ENCODE results near the gene EIF4EBP3. TPM values are rescaled to one million over a fixed set of nuclear protein-coding genes. Genes with fewer than 3 reads are reported as not detected.
A peak's percentile ranks its signal among the peaks of the same experiment; 100 is the strongest.

The EIF4EBP3 gene
- total RNA-seq, 1 donor: 4.0 TPM

DNA sequence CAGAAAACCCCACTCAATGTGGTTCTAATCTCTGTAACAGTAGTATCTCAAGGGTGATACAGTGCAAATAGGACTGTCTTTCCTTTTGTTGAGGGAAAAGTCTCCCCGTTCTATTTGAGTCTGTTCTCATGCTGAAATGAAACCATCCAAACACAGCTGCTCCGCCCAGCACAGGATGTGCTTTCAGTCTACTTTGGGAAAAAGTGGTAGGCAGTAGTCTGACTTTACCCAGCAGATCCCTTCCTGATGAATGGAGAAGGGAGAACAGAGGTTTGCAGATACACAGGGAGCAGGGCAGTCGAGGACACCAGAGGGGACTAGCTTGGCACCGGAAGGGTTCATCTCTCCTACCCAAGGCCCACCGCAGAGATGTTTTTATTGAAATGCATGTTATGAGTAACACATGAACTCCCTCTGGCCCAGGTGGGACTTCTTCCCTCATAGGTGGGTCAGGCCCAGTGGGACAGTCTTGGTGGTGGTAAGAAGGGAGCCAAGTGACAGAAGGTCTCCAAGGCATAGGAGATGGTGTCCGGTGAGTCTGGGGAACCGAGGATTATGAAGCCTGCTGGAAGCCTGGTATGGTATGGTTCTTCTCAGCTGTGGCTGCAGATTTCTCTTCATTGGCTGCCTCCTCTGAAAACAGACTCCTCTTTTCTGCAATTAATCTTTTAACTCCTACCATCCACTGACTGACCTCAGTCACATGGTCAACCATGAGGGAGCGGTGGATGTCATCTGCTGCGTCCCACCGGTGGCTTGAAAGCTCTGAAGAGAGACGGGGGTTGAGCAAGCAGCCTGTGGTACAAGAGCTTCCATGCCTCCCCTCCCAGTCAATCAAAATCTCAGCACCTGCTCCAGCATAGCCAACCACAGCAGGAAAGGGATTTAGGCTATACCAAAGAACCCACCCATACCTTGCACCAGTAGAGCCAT, 3.0 kb downstream of the EIF4EBP3 start:
- Histone ChIP-seq H3K4me1 (ENCODE audit: insufficient read depth, low read length) (peaks cover 62% of the 10 kb centered on the region), H3K9me3 (ENCODE audit: low read depth, low read length) (no peaks in the 10 kb centered on the region), H3K27me3 (ENCODE audit: insufficient read depth, low read length) (no peaks in the 10 kb centered on the region), H3K4me3 (ENCODE audit: low read length) (no peak overlapping the region)

DNA sequence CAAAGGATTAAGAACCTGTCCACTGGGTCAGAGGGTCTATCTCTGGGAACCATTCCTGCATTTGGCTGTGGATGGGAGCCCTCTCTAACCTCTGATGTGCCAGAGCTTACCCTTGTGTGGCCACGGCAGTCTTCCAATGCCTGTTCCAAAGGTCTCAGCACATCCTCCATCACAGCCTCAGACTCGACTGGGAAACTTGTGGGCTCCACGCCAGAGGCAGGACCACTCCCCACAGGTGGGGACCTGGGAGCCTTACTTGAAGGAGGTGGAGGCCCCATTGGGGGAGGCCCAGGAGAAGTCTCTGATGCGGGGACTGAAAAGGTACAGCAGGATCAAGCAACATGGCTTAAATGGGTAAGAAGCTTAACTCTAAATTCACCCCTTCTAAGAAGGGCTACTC, 4.4 kb downstream of the EIF4EBP3 start:
- Histone ChIP-seq H3K27me3 (ENCODE audit: insufficient read depth, low read length) (no peaks in the 10 kb centered on the region), H3K4me3 (ENCODE audit: low read length) (no peak overlapping the region), H3K9me3 (ENCODE audit: low read depth, low read length) (no peaks in the 10 kb centered on the region), H3K4me1 (ENCODE audit: insufficient read depth, low read length) (peaks cover 66% of the 10 kb centered on the region)

DNA sequence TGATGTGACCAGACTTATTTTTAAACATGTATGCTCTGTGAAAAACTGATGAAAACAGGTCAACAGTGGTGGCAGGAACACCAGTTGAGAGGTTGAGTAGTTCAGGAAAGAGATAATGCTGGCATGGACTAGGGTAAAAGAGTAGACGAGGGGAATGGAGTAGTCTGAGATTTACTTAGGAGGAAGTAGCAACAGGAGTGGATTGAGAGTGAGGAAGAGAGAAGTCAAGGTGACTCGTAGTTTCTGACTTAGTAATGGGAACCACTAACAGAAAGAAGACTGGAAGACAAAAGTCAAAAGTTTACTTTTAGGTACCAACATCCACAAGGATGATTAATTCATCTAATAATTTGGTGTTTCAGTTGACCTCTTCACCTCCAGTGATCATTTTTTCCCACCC, 6.2 kb downstream of the EIF4EBP3 start:
- Histone ChIP-seq H3K4me1 (ENCODE audit: insufficient read depth, low read length) (peaks cover 58% of the 10 kb centered on the region), H3K27me3 (ENCODE audit: insufficient read depth, low read length) (no peaks in the 10 kb centered on the region), H3K9me3 (ENCODE audit: low read depth, low read length) (no peaks in the 10 kb centered on the region), H3K4me3 (ENCODE audit: low read length) (no peak overlapping the region)

DNA sequence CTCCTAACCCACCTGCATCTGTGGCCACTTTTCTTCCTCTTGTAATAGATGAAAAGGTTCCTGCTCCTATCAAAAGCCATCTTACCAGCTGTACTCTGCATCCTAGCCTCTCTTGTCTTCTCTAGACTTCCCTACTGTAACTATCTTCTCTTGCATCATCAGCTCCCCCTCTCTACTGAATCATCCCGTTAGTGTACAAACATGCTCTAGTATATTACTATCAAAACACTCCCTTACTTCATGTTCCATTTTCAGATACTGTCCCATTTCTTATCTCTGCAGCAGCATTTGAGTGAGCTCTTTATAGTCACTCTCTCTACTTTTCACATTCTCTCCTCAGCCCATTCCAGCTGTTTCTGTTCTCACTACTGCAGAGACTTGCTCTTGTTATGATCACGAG, 7.0 kb downstream of the EIF4EBP3 start:
- no peak overlapping the region for H3K4me3 ChIP-seq (ENCODE audit: low read length)

DNA sequence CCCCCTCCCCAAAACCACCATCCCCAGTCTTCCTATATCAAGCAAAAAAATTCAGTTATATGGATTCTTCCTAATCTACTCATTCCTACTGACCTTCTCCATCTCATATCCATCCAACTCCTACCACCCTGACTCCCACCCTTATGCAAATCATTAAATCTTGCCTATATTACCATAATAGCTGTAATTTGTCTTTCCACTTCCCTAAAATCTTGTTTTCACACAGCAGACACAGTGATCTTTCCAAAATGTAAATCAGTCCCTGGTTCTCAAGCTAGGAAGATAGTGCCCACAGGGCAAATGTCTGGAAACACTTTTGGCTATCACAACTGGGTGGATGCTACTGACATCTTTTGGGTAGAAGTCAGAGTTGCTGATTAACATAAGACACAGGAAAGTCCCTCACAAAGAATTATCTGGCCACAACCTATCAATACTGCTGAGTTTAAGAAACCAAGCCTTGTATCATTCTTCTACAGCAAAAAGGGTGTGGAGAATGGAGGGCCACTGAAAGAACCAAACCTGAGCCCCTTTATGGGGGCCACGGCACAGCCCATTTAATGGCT, 8.4 kb downstream of the EIF4EBP3 start:
- Histone ChIP-seq H3K9me3 (ENCODE audit: low read depth, low read length) (no peaks in the 10 kb centered on the region), H3K4me3 (ENCODE audit: low read length) (peak overlapping the region; percentile 73), H3K27me3 (ENCODE audit: insufficient read depth, low read length) (no peaks in the 10 kb centered on the region), H3K4me1 (ENCODE audit: insufficient read depth, low read length) (peaks cover 46% of the 10 kb centered on the region)

More for the DNA sequence above, 7.0 kb downstream of the EIF4EBP3 start:
- peaks cover 50% of the 10 kb centered on the region for H3K4me1 ChIP-seq (ENCODE audit: insufficient read depth, low read length)
- no peaks in the 10 kb centered on the region for H3K9me3 ChIP-seq (ENCODE audit: low read depth, low read length)
- no peaks in the 10 kb centered on the region for H3K27me3 ChIP-seq (ENCODE audit: insufficient read depth, low read length)

DNA sequence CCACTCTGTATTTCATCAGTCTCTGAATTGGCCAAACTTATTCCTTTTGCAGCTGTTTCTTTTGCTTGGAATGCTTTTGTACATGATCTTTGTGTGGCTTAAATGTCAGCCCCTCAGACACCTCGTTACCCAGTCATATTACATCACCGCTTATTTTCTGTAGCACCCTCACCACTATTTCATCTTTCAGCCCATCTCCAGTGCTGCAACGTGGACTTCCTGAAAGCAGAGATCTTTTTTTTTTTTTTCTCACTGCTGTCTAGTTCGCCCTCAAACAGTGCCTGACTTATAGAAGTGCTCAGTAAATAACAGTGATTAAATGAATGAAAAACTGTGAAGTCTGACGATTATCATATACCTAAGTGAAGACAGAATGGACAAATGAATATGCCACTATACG, 9.0 kb downstream of the EIF4EBP3 start:
- H3K4me3 ChIP-seq (ENCODE audit: low read length): peak overlapping the region; percentile 73
- H3K27me3 ChIP-seq (ENCODE audit: insufficient read depth, low read length): no peaks in the 10 kb centered on the region
- peaks cover 46% of the 10 kb centered on the region for H3K4me1 ChIP-seq (ENCODE audit: insufficient read depth, low read length)
- H3K9me3 ChIP-seq (ENCODE audit: low read depth, low read length): no peaks in the 10 kb centered on the region

DNA sequence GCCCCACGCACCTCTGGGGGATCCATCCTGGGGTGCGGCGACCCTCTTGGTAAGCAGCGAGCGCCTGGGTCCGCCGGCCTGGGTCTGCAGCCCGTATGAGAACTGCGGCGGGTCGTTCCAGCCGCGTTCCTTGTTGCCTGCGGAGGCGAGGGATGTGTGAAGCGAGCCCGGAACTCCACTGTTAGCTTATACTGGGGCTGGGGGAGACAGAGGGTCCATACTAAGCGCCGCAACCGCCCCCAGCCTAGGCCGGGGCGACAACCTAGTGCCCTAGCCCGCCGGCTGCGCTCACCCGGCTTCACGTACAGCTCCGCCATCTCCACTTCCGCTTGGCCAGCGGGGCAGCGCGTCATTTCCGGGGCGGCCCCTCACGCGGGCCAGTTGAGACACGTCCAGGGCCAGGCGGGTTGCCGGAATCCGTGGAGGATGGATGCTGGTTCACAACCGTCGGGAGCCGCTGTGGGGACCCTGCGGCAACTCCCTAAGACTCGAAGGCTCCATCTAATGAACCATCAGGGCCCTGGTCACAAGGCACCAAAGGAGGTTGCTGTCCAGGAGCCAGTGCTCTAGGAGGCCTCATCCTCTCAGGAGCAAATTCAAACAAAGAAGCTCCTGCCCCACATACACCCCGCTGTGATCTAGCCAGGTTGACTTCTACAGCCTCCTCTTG, 9.8 kb downstream of the EIF4EBP3 start, which contains the start of gene SRA1:
TSS of gene SRA1 (minus strand) at position 338 of the 670 bp plus-strand sequence. CDS start at position 317, 21 bp downstream.
- H3K4me1 ChIP-seq (ENCODE audit: insufficient read depth, low read length): peaks cover 46% of the 10 kb centered on the region
- H3K9me3 ChIP-seq (ENCODE audit: low read depth, low read length): no peaks in the 10 kb centered on the region
- H3K27me3 ChIP-seq (ENCODE audit: insufficient read depth, low read length): no peaks in the 10 kb centered on the region
- H3K4me3 ChIP-seq (ENCODE audit: low read length): peak within 1 kb of the TSS; percentile 73

DNA sequence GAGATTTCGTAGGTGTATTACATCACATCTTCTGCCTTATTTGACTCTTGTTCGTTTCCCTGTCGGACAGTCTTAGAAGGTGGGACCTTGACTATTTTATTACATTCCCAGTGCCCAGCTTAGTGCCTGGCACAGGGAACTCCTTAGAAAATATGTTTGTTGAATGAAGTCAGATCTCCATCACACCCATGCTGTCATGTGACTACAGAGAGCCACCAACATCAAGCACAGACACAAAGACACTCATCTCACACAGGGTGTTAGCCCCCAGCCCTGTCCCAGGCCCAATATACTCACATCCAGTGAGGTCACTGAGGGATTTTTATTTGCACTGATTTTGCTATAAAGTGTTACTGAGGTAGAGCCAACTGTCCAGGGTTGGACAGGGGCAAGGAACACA, 10.5 kb downstream of the EIF4EBP3 start:
- Histone ChIP-seq H3K9me3 (ENCODE audit: low read depth, low read length) (no peaks in the 10 kb centered on the region), H3K4me3 (ENCODE audit: low read length) (no peak overlapping the region), H3K27me3 (ENCODE audit: insufficient read depth, low read length) (no peaks in the 10 kb centered on the region), H3K4me1 (ENCODE audit: insufficient read depth, low read length) (peaks cover 46% of the 10 kb centered on the region)

DNA sequence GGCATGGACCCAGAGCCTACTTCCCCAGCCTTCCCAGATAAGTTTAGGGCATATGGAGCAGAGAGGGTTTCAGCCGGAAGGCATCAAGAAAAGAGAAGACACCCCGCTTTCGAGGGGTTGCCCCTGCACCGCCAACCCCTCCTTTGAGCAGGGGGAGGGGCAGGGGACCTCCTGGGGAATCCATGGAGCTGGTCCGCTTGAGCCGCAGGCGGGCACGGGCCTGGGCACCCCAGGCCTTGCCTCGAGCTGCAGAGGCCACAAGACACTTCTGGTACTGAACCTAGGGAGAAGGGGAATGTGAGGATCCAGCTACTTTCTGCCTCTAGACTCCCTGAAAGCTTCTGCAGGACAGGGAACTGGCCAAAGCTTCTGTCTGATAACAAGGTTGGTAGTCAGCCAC, 11.1 kb downstream of the EIF4EBP3 start:
- H3K27me3 ChIP-seq (ENCODE audit: insufficient read depth, low read length): no peaks in the 10 kb centered on the region
- H3K4me1 ChIP-seq (ENCODE audit: insufficient read depth, low read length): peaks cover 45% of the 10 kb centered on the region
- H3K4me3 ChIP-seq (ENCODE audit: low read length): no peak overlapping the region
- H3K9me3 ChIP-seq (ENCODE audit: low read depth, low read length): no peaks in the 10 kb centered on the region

DNA sequence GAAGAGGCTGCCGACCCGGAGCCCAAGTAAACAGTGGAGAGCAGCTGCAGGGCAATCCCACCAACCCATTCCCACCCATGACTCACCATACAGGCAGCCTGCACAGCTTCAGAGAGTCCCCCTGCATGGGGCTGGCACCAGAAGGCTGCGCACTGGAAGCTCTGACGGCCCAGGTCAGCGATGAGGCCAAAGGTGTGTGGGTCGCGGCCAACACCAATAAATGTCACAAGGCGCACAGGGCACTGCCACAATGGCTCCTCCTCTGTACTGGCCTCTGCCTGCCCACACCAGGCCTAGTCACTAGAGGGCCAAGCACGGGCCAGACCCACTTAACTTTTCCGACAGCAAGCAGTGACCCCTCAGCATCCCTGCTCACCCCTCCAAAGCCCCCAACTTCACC, 12.8 kb downstream of the EIF4EBP3 start:
- Histone ChIP-seq H3K4me1 (ENCODE audit: insufficient read depth, low read length) (peaks cover 38% of the 10 kb centered on the region), H3K27me3 (ENCODE audit: insufficient read depth, low read length) (no peaks in the 10 kb centered on the region), H3K4me3 (ENCODE audit: low read length) (no peak overlapping the region), H3K9me3 (ENCODE audit: low read depth, low read length) (no peaks in the 10 kb centered on the region)

DNA sequence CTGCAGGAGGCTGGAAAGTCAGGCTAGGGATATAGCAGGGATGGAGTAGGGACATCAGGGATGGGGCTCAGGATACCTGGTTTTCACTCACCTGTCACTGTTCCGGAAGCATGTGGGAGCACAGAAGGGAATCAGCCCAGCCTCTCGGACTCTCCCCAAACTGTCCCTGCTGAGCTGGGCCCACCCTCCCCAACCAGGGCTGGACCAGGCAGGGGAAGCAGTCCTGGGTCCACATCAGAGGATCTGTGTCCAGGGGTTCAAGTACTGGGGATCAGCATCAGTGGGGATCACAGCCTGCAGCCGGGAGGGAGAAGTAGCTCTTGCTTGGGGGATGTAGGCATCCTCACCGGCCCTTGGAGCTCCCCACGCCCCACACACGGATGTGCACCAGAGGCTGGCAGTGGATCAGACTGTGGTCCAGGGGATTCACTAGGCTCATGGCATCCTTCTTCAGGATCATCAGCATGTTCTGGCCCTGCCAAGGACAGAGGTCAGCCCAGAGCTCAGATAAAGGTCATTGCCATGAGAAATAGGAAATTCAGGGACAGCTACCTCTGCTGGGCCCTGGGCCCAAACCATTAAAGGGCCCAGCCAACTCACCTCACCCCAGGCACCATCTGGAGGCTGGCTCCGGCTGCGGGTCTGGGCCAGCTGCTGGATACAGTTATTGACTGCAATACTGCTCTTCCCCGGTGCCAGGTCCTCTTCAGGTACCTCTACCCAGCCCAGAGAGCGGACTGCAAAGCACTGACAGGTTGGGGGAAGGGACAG, 14.5 kb downstream of the EIF4EBP3 start:
- Histone ChIP-seq H3K27me3 (ENCODE audit: insufficient read depth, low read length) (no peaks in the 10 kb centered on the region), H3K4me1 (ENCODE audit: insufficient read depth, low read length) (peaks cover 39% of the 10 kb centered on the region), H3K4me3 (ENCODE audit: low read length) (no peak overlapping the region), H3K9me3 (ENCODE audit: low read depth, low read length) (no peaks in the 10 kb centered on the region)

DNA sequence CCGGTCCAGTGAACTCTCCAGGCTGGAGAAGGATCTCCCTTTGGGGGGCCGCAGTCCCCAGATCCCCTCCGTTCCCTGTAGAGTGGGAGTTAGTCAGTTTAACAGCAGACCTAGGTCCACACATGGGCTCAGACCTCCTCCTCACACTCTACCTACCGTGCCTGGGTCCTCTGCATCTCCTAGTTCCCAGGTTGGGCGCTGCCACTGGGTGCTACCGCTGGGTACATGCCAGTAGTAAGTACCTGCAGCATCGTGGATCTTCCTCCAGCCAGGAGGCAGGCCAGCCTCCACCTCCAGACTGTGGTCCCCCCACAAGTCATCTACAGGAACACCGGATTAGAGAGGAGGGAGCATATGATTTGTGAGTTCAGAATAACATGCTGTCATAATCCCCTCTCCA, 16.1 kb downstream of the EIF4EBP3 start:
- Histone ChIP-seq H3K9me3 (ENCODE audit: low read depth, low read length) (no peaks in the 10 kb centered on the region), H3K4me1 (ENCODE audit: insufficient read depth, low read length) (peaks cover 39% of the 10 kb centered on the region), H3K27me3 (ENCODE audit: insufficient read depth, low read length) (no peaks in the 10 kb centered on the region), H3K4me3 (ENCODE audit: low read length) (peak overlapping the region; percentile 77)

DNA sequence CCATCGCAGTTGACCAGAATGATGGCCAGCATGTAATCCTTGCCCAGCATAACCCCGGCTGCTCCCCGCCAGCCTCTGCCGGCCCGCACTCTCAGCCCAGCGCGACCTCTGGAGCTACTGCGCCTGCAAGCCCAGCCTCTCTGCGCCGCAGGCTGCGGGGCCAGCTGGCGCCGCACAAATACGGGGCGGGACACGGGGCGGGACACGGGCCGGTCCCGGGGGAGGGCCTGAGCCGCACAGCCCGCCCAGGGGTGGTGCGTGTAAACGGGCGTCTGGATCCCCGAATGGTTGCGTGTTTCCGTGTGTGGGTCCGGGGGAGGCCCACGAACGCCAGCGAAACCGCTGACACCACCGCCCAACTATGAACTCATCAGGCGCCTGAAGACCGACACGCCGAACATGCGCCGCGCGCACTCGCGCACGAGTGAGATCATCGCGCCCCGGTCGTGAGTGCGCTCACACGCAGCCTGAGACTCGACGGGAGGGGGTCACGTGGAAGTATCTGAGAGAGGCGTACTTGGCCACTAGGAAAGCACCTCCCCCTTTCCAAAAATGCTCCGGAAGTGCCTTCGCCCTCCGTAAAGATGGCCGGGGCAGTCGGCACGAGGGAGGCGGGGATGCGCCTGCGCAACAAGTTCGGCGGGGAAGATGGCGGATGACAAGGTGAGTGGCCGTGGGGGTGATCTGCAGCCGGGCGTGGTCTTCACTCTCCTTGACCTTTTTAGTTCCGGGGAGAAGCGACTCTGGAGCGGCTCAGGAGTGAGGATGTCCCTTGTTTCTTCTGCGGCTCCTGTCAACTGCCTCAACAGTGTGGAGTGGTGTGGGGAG, 16.9 kb downstream of the EIF4EBP3 start, which contains the start of the genes APBB3 and SLC35A4:
TSS of gene APBB3 (minus strand) at position 403 of the 828 bp plus-strand sequence. CDS start at position 50, 353 bp downstream.
TSS of gene SLC35A4 (plus strand) at position 633 of the 828 bp plus-strand sequence. CDS start 2,342 bp downstream, outside the sequence.
- peaks cover 47% of the 10 kb centered on the region for H3K4me1 ChIP-seq (ENCODE audit: insufficient read depth, low read length)
- H3K9me3 ChIP-seq (ENCODE audit: low read depth, low read length): no peaks in the 10 kb centered on the region
- H3K27me3 ChIP-seq (ENCODE audit: insufficient read depth, low read length): no peaks in the 10 kb centered on the region
- peak within 1 kb of the TSS; percentile 77 for H3K4me3 ChIP-seq (ENCODE audit: low read length)
